ENCODE results near the gene ZFP90.

The ZFP90 gene

GRCh38 chr16:68528233-68528632 lies 10.9 kb upstream of the ZFP90 start:
- Histone ChIP-seq H3K27ac (ENCODE audit: low read depth, low read length) (no peak overlapping the region), H3K9me2 (replicated peaks; ENCODE audit: control insufficient read depth, low read length) (no peaks in the 10 kb centered on the region), H3F3A (ENCODE audit: control insufficient read depth, insufficient read depth) (no peaks in the 10 kb centered on the region), H3K27me3 (ENCODE audit: control insufficient read depth, low read length) (no peaks in the 10 kb centered on the region), H3K4me2 (ENCODE audit: low read length) (no peak overlapping the region), H3K9me3 (ENCODE audit: control insufficient read depth, insufficient read depth, low read length) (peaks cover 8% of the 10 kb centered on the region; the same call in 1 of the 2 replicates), H4K20me1 (ENCODE audit: control insufficient read depth, insufficient read depth, low read depth, low read length) (no peaks in the 10 kb centered on the region), H3K4me3 (ENCODE audit: low read length) (no peak overlapping the region), H3K36me3 (ENCODE audit: control insufficient read depth, low read length) (no peaks in the 10 kb centered on the region), H3K79me2 (ENCODE audit: control insufficient read depth, low read length) (no peaks in the 10 kb centered on the region), H3K4me1 (ENCODE audit: control insufficient read depth, low read length) (peaks cover 21% of the 10 kb centered on the region)
- no peak for TF ChIP-seq EZH2phosphoT487 (IDR thresholded peaks at IDR 0.05; ENCODE audit: borderline replicate concordance, low read length)
- no peak for TF ChIP-seq CTCF (IDR thresholded peaks at IDR 0.05; ENCODE audit: low read depth, low read length, poor library complexity, severe bottlenecking)

GRCh38 chr16:68528686-68529379 lies 10.3 kb upstream of the ZFP90 start:
- H3K79me2 ChIP-seq (ENCODE audit: control insufficient read depth, low read length): no peaks in the 10 kb centered on the region
- no peaks in the 10 kb centered on the region for H4K20me1 ChIP-seq (ENCODE audit: control insufficient read depth, insufficient read depth, low read depth, low read length)
- TF ChIP-seq CTCF (IDR thresholded peaks at IDR 0.05; ENCODE audit: low read depth, low read length, poor library complexity, severe bottlenecking): peak; percentile 87
- no peak for TF ChIP-seq EZH2phosphoT487 (IDR thresholded peaks at IDR 0.05; ENCODE audit: borderline replicate concordance, low read length)
- peak overlapping the region; percentile 82 for H3K4me3 ChIP-seq (ENCODE audit: low read length)
- peaks cover 5% of the 10 kb centered on the region for H3K36me3 ChIP-seq (ENCODE audit: control insufficient read depth, low read length)
- peaks cover 14% of the 10 kb centered on the region; the same call in 1 of the 2 replicates for H3K9me3 ChIP-seq (ENCODE audit: control insufficient read depth, insufficient read depth, low read length)
- H3K4me1 ChIP-seq (ENCODE audit: control insufficient read depth, low read length): peaks cover 21% of the 10 kb centered on the region
- no peaks in the 10 kb centered on the region for H3K9me2 ChIP-seq (replicated peaks; ENCODE audit: control insufficient read depth, low read length)
- H3K4me2 ChIP-seq (ENCODE audit: low read length): peak overlapping the region; percentile 76
- no peaks in the 10 kb centered on the region for H3F3A ChIP-seq (ENCODE audit: control insufficient read depth, insufficient read depth)
- no peak overlapping the region for H3K27ac ChIP-seq (ENCODE audit: low read depth, low read length)
- H3K27me3 ChIP-seq (ENCODE audit: control insufficient read depth, low read length): no peaks in the 10 kb centered on the region

GRCh38 chr16:68529608-68529930 lies 9.5 kb upstream of the ZFP90 start:
- H3F3A ChIP-seq (ENCODE audit: control insufficient read depth, insufficient read depth): no peaks in the 10 kb centered on the region
- peak overlapping the region; percentile 82 for H3K4me3 ChIP-seq (ENCODE audit: low read length)
- H4K20me1 ChIP-seq (ENCODE audit: control insufficient read depth, insufficient read depth, low read depth, low read length): no peaks in the 10 kb centered on the region
- no peaks in the 10 kb centered on the region for H3K27me3 ChIP-seq (ENCODE audit: control insufficient read depth, low read length)
- H3K9me3 ChIP-seq (ENCODE audit: control insufficient read depth, insufficient read depth, low read length): peaks cover 14% of the 10 kb centered on the region; the same call in 1 of the 2 replicates
- H3K4me1 ChIP-seq (ENCODE audit: control insufficient read depth, low read length): peaks cover 21% of the 10 kb centered on the region
- H3K79me2 ChIP-seq (ENCODE audit: control insufficient read depth, low read length): no peaks in the 10 kb centered on the region
- H3K36me3 ChIP-seq (ENCODE audit: control insufficient read depth, low read length): peaks cover 5% of the 10 kb centered on the region
- peak overlapping the region; percentile 76 for H3K4me2 ChIP-seq (ENCODE audit: low read length)
- TF ChIP-seq CTCF (IDR thresholded peaks at IDR 0.05; ENCODE audit: low read depth, low read length, poor library complexity, severe bottlenecking) (no peak), EZH2phosphoT487 (IDR thresholded peaks at IDR 0.05; ENCODE audit: borderline replicate concordance, low read length) (no peak)
- H3K27ac ChIP-seq (ENCODE audit: low read depth, low read length): no peak overlapping the region
- no peaks in the 10 kb centered on the region for H3K9me2 ChIP-seq (replicated peaks; ENCODE audit: control insufficient read depth, low read length)
